Activated naive CD8-positive, alpha-beta T cell treated with anti-CD3 and anti-CD28 coated beads for 36 hours (primary cell): ENCODE data around the gene ATP7A. TPM values are rescaled to one million over a fixed set of nuclear protein-coding genes. Genes with fewer than 3 reads are reported as not detected.
A peak's percentile ranks its signal among the peaks of the same experiment; 100 is the strongest.
"Not testable (repeated sequence)": the region's sequence is repeated elsewhere in the genome, so short reads cannot be mapped to it uniquely, and the experiment has no call there.

Experiments used
- DNase-seq: peaks from one replicate; pipeline ENCODE4 v3.0.0; 2021
- H3K27ac Mint-ChIP-seq: one replicate; pipeline ENCODE4 v1.8.0; 2022; ENCODE audit warnings: mild to moderate bottlenecking, moderate library complexity, mixed read lengths
- H3K27me3 Mint-ChIP-seq: one replicate; pipeline ENCODE4 v1.8.0; 2022; ENCODE audit warnings: mild to moderate bottlenecking, mixed read lengths
- H3K36me3 Mint-ChIP-seq: one replicate; pipeline ENCODE4 v1.8.0; 2021; ENCODE audit warnings: mild to moderate bottlenecking, mixed read lengths
- H3K4me1 Mint-ChIP-seq: one replicate; pipeline ENCODE4 v1.8.0; 2021; ENCODE audit warnings: mixed read lengths
- H3K4me3 Mint-ChIP-seq: one replicate; pipeline ENCODE4 v1.8.0; 2022; ENCODE audit warnings: mild to moderate bottlenecking, moderate library complexity, mixed read lengths
- H3K9me3 Mint-ChIP-seq: one replicate; pipeline ENCODE4 v1.8.0; 2022; ENCODE audit warnings: mixed read lengths
- total RNA-seq, 2 experiments: library from RNA; stranded (reverse); gene quantifications; one replicate each; pipeline ENCODE4 v1.2.3, GENCODE V29; 2021

Gene ATP7A
- total RNA-seq, 2 experiments from 2014 or later: 6.4 to 7.0 TPM

DNA sequence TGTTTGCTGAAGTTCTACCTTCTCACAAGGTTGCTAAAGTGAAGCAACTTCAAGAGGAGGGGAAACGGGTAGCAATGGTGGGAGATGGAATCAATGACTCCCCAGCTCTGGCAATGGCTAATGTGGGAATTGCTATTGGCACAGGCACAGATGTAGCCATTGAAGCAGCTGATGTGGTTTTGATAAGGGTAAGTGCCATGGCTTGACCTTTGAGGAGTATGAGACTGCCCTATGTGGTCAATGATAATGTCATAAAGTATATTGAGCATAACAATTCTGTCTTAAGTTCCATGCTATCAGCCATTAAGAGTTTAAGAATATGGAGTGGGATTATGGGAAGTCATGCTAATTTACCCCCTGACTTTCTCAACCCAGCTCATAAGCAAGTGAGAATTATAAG is 132.1 kb downstream of the ATP7A start:
- no peak for DNase-seq
- H3K4me3 Mint-ChIP-seq: no peak overlapping the region
- H3K36me3 Mint-ChIP-seq: no peaks in the 10 kb centered on the region
- H3K27me3 Mint-ChIP-seq: no peaks in the 10 kb centered on the region
- no peaks in the 10 kb centered on the region for H3K9me3 Mint-ChIP-seq
- H3K27ac Mint-ChIP-seq: no peak overlapping the region
- H3K4me1 Mint-ChIP-seq: no peaks in the 10 kb centered on the region

DNA sequence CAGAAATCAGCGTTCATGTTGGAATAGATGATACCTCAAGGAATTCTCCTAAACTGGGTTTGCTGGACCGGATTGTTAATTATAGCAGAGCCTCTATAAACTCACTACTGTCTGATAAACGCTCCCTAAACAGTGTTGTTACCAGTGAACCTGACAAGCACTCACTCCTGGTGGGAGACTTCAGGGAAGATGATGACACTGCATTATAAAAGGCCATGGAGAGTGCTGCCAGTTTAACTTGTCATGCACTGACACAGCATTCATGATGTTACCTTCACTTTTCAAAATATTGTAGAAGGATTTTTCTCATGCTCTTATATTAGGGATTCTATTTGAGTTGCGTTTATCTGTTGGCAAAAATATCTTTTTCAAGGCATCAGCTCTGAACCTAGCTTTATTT is 135.9 kb downstream of the ATP7A start:
- Mint-ChIP-seq H3K27ac (no peak overlapping the region), H3K4me3 (no peak overlapping the region), H3K9me3 (no peaks in the 10 kb centered on the region), H3K4me1 (no peaks in the 10 kb centered on the region), H3K27me3 (no peaks in the 10 kb centered on the region), H3K36me3 (no peaks in the 10 kb centered on the region)
- no peak for DNase-seq

DNA sequence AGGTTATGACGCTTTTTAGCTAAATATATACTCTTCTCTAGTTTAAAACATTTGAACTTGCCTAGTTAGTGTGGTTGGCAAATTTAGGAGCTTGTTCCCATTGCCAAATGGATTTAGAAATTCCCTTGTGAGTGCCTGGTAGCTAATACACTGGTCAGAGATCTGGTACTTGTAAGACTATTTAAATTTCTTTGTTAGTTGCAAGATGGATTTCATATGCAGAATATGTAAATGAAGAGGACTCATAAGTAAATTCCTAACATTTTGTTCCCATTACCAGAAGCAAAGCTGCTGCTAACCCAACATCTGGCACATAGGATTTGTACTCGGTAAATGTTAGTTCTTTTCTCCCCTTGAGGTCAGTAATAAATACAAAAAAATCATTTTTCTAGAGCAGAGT is 137.6 kb downstream of the ATP7A start:
- Mint-ChIP-seq H3K4me3 (no peak overlapping the region), H3K27ac (no peak overlapping the region), H3K9me3 (peaks cover 3% of the 10 kb centered on the region), H3K27me3 (no peaks in the 10 kb centered on the region), H3K36me3 (peaks cover 5% of the 10 kb centered on the region), H3K4me1 (no peaks in the 10 kb centered on the region)
- no peak for DNase-seq

DNA sequence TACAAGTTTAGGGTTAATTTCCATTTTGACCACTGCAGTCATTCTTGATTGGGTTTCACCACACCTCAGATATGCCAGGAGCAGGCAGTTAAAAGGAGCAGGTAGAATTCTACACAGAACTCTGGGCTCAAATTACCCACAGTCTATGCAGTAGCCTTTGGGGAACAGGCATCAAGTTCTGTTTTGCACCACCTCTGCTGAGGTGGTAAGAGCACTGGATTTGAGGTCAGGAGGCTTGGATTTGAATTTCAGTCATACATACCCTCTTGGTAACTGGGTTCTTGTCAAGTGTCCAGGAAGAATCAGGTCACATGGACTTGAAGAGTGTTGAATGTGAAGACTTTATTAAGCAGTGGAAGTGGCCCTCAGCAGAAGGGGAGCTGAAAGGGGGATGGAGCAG is 153.2 kb downstream of the ATP7A start:
- H3K27me3 Mint-ChIP-seq: no peaks in the 10 kb centered on the region
- no peak overlapping the region for H3K27ac Mint-ChIP-seq
- H3K36me3 Mint-ChIP-seq: peaks cover 2% of the 10 kb centered on the region
- DNase-seq: no peak
- peaks cover 12% of the 10 kb centered on the region for H3K4me1 Mint-ChIP-seq
- H3K4me3 Mint-ChIP-seq: no peak overlapping the region
- no peaks in the 10 kb centered on the region for H3K9me3 Mint-ChIP-seq

DNA sequence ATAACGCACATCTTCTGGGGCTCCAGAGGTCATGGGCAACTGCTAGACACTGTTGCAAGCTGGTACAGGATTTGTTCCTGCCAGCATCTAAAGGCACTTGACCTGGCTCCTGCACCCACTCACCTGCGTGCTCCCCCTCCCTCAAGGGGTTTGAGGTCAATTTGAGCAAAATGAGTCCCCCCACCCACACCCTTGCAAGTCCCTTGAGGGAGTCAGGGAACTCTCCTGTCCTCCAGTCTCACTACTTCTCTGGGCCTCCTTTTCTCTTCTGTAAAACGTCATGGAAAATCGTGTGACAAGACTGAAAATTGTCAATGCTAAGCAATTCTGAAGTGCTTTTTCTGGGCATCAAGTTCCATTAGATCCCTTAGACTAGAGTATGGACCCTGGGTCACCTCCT is 153.7 kb downstream of the ATP7A start:
- no peak overlapping the region for H3K4me3 Mint-ChIP-seq
- peaks cover 2% of the 10 kb centered on the region for H3K36me3 Mint-ChIP-seq
- no peaks in the 10 kb centered on the region for H3K9me3 Mint-ChIP-seq
- H3K27me3 Mint-ChIP-seq: no peaks in the 10 kb centered on the region
- no peak overlapping the region for H3K27ac Mint-ChIP-seq
- no peak for DNase-seq
- H3K4me1 Mint-ChIP-seq: peaks cover 12% of the 10 kb centered on the region

DNA sequence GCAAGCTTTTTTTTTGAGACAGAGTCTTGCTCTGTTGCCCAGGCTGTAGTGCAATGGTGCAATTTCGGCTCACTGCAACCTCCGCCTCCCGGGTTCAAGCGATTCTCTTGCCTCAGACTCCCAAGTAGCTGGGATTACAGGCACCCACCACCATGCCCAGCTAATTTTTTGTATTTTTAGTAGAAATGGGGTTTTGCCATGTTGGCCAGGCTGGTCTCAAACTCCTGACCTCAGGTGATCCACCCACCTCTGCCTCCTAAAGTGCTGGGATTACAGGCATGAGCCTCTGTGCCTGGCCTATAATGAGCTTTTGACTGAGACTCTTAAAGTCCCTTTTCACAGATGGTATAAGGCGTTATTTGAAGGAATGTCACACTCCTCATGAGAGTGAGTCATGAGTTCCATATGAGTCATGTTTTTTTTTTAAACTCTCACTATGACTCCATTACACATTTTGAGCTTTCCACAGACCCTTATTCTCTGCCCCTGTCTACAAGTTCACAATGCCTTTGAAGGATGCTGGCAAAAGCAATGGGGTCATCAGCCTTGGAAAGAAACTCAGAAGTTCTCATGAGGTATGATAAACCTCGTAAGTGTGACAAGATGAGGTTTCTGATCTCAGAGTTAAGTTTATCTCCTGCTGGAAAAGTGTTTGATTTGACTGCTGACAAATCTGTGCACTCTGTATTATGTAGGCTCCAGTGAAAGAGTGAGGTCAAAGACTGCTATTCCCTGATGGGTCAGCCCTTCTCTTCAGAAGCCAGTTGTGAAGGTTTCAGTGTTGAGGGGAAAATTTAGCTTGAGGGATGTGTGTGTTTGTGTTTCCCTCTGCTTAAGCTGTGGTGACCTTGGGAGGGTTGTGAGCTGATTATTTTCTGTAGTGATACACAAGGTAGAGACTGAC is 154.5 kb downstream of the ATP7A start:
- not testable (repeated sequence) for H3K36me3 Mint-ChIP-seq, H3K27me3 Mint-ChIP-seq, H3K9me3 Mint-ChIP-seq, H3K4me3 Mint-ChIP-seq
- peak overlapping the region; percentile 85 for H3K27ac Mint-ChIP-seq
- DNase-seq: peak; percentile 22
- H3K4me1 Mint-ChIP-seq: peaks cover 12% of the 10 kb centered on the region

DNA sequence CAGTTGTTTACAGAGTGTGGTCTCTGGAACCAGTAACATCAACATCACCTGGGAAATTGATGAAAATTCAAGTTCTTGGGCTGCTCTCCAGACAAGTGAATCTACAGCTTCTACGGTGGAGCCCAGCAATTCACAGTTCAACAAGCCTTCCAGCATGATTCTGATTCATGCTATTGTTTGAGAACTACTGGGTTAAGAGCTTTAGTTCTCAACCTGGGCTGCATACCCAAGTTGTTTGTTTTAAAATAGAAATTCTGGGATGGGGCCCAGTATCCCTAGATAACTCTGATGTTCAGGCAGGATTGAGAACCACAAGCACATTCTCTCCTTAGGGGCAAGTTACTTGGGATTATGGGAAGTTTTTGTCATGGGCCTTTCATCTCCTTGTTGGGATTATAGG is 155.6 kb downstream of the ATP7A start:
- Mint-ChIP-seq H3K4me3 (no peak overlapping the region), H3K9me3 (no peaks in the 10 kb centered on the region), H3K27ac (no peak overlapping the region), H3K36me3 (peaks cover 2% of the 10 kb centered on the region), H3K4me1 (peaks cover 12% of the 10 kb centered on the region), H3K27me3 (no peaks in the 10 kb centered on the region)
- DNase-seq: no peak

DNA sequence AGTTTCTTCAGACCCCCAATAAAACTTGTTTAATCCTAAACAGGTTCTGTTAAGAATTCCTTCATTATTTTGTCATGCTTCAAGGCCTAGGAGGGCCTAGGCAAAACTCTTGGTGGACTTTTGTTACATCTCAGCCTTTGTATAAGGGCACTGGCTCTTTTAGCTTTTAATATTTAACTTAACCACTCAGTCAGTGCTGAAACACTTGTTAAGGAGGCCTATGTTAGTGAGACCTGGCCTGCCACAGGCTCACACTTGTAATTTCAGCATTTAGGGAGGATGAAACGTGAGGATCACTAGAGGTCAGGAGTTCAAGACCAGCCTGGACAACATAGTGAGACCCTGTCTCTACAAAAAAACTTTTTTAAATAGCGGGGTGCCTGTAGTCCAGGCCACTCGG is 160.8 kb downstream of the ATP7A start:
- Mint-ChIP-seq H3K27ac (no peak overlapping the region), H3K36me3 (peaks cover 10% of the 10 kb centered on the region), H3K27me3 (no peaks in the 10 kb centered on the region), H3K4me3 (no peak overlapping the region), H3K9me3 (peaks cover 5% of the 10 kb centered on the region), H3K4me1 (peaks cover 11% of the 10 kb centered on the region)
- DNase-seq: no peak

DNA sequence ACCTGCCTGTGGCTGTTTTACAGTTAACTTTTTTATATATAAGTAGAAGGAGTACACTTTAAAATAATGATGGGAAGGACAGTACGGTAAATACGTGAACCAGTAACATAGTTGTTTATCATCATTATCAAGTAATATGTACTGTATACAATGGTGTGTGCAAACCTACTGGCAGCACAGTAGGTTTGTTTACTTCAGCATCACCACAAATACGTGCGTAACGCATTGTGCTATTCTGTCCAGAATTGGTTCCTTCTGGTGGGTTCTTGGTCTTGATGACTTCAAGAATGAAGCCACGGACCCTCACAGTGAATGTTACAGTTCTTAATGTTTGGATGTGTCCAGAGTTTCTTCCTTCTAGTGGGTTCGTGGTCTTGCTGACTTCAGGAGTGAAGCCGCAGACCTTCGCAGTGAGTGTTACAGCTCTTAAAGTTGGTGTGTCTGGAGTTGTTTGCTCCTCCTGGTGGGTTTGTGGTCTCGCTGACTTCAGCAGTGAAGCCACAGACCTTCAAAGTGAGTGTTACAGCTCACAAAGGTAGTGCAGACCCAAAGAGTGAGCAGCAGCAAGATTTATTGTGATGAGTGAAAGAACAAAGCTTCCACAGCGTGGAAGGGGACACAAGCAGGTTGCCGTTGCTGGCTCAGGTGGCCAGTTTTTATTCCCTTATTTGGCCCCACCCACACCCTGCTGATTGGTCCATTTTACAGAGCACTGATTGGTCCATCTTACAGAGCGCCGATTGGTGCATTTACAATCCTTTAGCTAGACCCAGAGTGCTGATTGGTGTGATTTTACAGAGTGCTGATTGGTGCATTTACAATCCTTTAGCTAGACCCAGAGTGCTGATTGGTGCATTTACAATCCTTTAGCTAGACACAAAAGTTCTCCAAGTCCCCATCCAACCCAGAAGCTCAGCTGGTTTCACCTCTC is 162.9 kb downstream of the ATP7A start:
- H3K4me1 Mint-ChIP-seq: not testable (repeated sequence)

DNA sequence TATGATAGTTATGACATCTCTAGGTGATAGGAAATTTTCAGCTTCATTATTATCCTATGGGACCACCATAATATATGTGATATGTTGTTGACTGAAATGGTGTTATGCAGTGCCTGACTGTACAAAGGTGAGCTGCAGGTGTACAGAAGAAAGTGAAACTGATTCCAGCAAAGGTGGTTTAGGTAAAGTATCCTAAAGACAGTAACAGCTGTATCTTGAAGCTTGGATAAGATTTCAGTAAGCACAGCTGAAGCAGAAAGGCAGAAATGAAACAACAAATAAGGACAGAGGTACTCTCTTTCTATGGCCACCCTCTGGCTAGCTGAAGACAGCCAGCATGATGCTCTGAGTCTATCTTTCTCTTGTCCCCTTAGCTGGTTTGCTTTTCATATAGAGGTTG is 163.6 kb downstream of the ATP7A start:
- Mint-ChIP-seq H3K27me3 (no peaks in the 10 kb centered on the region), H3K36me3 (peaks cover 11% of the 10 kb centered on the region), H3K4me3 (no peak overlapping the region), H3K4me1 (peaks cover 7% of the 10 kb centered on the region), H3K9me3 (peaks cover 10% of the 10 kb centered on the region), H3K27ac (no peak overlapping the region)
- no peak for DNase-seq

More for the DNA sequence above, 162.9 kb downstream of the ATP7A start:
- H3K4me3 Mint-ChIP-seq, H3K9me3 Mint-ChIP-seq, H3K27me3 Mint-ChIP-seq: not testable (repeated sequence)
- H3K36me3 Mint-ChIP-seq: peaks cover 11% of the 10 kb centered on the region
- DNase-seq: peak; percentile 36
- H3K27ac Mint-ChIP-seq: peak overlapping the region; percentile 55

DNA sequence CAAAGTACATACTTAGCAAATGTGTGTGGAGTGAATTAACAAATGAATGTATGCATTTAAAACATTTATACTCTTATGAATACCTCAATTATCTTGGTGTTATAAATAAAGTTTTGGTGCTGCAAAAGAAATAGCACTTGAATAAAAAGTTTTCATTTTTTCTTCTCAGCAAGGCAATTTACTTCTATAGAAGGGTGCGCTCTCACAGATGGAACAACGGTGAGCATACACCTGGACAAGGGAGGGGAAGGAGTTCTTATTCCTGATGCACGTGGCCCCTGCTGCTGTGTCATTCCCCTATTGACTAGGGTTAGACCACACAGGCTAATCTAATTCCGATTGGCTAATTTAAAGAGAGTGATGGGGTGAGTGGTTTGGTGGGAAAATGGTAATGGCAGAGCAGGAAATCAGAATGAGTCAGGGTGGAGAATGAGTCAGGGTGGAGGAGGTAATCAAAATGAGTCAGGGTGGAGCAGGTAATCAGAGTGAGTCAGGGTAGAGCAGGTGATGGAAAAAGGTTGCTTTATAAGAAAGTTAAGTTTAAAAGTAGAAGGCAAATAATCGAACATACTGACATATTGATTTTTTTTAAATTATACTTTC is 165.4 kb downstream of the ATP7A start:
- peak; percentile 14 for DNase-seq
- H3K4me1 Mint-ChIP-seq: peaks cover 7% of the 10 kb centered on the region
- H3K27ac Mint-ChIP-seq: peak overlapping the region; percentile 40
- no peak overlapping the region for H3K4me3 Mint-ChIP-seq
- H3K27me3 Mint-ChIP-seq: no peaks in the 10 kb centered on the region
- H3K9me3 Mint-ChIP-seq: peaks cover 10% of the 10 kb centered on the region
- peaks cover 11% of the 10 kb centered on the region for H3K36me3 Mint-ChIP-seq

DNA sequence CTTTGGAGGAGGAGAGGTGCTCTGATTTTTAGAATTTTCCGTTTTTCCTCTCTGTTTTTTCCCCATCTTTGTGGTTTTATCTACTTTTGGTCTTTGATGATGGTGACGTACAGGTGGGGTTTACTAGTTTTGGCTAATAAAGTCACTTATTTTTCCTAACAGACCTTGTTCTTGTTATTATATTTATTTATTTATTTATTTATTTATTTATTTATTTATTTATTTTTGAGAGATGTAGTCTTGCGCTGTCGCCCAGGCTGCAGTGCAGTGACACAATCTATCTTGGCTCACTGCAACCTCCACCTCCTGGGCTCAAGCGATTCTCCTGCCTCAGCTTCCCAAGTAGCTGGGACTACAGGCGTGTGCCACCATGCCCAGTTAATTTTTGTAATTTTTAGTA is 170.9 kb downstream of the ATP7A start:
- not testable (repeated sequence) for H3K4me3 Mint-ChIP-seq, DNase-seq, H3K36me3 Mint-ChIP-seq, H3K4me1 Mint-ChIP-seq, H3K27ac Mint-ChIP-seq, H3K27me3 Mint-ChIP-seq, H3K9me3 Mint-ChIP-seq

DNA sequence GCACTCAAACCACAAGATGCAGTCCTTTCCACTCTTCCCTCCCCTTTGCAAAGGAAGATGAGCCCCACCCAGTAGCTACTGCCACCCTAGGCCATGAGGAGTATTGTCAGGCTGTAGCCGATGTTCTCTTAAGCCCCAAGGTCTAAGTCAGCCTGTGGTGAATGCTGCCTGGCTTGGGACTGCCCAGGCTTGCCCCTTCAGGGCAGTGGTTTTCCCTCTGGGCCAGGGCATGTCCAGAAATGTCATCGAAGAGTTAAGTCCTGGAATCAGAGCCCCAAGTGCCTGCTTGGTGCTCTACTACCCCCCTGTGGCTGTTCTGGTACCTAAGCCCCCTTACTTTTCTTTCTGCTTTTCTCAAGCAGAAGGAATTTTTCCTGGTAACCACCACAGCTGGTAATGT is 181.8 kb downstream of the ATP7A start:
- Mint-ChIP-seq H3K36me3 (peaks cover 1% of the 10 kb centered on the region), H3K4me3 (no peak overlapping the region), H3K4me1 (peaks cover 4% of the 10 kb centered on the region), H3K27ac (no peak overlapping the region), H3K9me3 (peaks cover 3% of the 10 kb centered on the region), H3K27me3 (no peaks in the 10 kb centered on the region)
- peak; percentile 4 for DNase-seq

DNA sequence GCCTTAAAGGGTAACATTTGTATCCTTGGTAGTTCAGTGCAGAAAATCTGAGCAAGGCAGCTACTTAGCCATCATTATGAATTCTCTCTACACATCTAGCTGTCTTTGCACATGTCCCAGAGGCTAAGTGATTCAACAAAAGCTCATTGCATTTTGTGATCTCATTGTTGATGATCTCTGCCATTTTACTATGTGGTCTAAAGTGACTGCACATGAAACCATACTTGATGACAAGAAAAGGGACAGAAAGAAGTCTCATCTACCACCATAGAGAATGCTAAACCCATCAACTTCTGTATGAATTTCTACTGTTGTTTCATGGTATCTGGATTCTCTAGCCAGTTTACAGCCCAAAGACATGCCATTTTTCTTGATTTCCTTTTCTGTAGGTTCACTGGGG is 187.6 kb downstream of the ATP7A start:
- Mint-ChIP-seq H3K27ac (no peak overlapping the region), H3K4me3 (no peak overlapping the region), H3K4me1 (peaks cover 12% of the 10 kb centered on the region), H3K9me3 (peaks cover 4% of the 10 kb centered on the region), H3K27me3 (no peaks in the 10 kb centered on the region), H3K36me3 (peaks cover 8% of the 10 kb centered on the region)
- no peak for DNase-seq
